ENCODE data around the gene PPP2R2C.

Gene PPP2R2C

DNA sequence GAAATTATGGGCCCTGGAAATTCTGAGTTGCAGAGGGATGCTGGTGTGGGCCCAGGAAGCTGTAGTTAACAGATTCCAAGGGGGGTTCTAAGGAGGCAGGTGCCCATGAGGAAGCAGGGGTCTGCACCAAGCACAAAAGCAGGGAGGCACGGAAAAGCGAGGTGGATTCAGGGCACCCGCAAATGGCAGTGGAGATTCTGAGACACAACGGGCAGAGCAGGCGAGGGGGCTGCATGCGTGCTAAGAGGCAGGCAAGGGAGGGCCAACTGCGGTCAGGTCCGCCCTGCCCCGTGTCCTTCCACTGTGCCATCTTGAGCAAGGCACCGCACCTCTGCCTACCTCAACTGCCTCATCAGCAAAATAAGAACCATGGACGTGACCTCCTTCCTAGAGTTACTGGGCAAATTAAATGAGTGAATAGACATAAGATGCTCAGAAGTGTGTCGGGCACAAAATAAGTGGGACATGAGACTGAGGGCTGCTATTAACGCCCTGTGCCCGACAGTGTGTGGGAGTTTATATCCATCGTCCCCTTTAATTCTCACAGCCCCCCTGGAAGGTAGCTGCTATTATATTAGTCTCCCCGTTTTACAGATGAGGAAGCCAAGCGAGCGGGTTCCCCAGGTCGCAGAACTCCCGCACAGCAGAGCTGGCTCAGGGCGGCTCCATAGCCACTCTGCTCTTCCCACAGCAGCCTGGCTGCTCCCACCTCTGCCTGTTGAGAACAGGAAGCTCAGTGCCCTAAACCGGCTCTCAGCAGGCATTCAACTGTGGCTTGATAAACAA is 67.6 kb downstream of the PPP2R2C start:
- DNase-seq (ENCODE audit: low spot score) = no peak
- no peak for TF ChIP-seq CTCF (IDR thresholded peaks at IDR 0.05; ENCODE audit: extremely low read depth, missing control alignments)

DNA sequence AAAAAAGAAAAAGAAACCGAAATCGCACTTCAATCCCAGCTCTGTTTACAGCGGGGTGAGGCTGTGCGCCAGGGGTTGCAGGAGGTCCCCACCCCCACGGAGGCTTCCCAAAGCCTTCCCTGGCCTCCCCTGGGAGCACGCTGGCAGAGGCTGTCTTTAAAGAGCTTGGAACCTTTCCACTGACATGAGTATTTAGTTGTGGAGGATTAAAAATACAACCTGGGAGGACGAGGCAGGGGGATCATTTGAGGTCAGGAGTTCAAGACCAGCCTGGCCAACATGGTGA is 69.1 kb downstream of the PPP2R2C start:
- no peak for TF ChIP-seq CTCF (IDR thresholded peaks at IDR 0.05; ENCODE audit: extremely low read depth, missing control alignments)
- DNase-seq (ENCODE audit: low spot score) = no peak

DNA sequence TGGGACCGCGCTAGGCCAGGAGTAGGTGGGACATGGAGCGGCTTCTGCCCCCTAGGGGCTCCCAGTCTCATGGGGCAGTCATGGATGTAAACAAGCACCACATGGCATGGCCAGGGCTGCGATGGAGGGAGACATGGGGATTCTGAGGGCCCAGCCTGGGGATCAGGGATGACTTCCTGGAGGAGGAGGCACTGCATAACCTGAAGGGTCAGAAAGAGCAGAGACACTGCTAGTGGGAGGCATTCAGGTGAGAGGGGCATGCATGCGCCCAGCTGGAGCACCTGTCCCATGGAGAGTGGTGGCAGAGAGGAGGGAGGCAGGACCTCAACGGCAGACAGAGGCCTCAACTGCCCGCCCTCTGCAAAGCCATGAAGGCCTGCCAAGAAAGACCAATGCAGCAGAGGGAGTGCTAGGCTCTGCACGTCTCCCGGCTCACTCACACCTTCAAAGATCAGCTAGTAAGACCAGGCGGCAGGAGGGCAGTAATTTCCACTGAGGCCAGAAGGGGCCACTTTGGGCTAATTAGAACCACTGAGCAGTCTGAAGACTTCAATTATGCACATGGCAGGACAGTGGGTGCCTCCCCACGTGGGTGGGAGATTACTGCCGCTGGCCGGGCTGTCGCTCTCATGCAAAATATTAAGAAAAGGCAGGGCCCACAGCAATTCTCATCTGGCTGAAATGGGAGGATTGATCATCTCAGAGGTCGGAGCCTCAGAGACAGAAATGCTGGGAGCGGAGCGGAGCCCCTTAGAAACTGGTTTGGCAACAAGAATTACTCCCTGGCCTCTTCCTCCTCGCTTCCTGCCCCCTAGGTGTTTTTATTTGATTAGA is 69.6 kb downstream of the PPP2R2C start:
- no peak for TF ChIP-seq CTCF (IDR thresholded peaks at IDR 0.05; ENCODE audit: extremely low read depth, missing control alignments)
- DNase-seq (ENCODE audit: low spot score) = no peak

GRCh38 chr4:6401797-6402196 is 70.6 kb downstream of the PPP2R2C start:
- no peak for DNase-seq (ENCODE audit: low spot score)
- no peak for TF ChIP-seq CTCF (IDR thresholded peaks at IDR 0.05; ENCODE audit: extremely low read depth, missing control alignments)

- no peak for TF ChIP-seq CTCF (IDR thresholded peaks at IDR 0.05; ENCODE audit: extremely low read depth, missing control alignments)
These were observed 75.6 kb downstream of the PPP2R2C start for GRCh38 chr4:6396696-6397236.

GRCh38 chr4:6395466-6396228 is 76.8 kb downstream of the PPP2R2C start:
- no peak for TF ChIP-seq CTCF (IDR thresholded peaks at IDR 0.05; ENCODE audit: extremely low read depth, missing control alignments)
- no peak for DNase-seq (ENCODE audit: low spot score)

More at GRCh38 chr4:6396696-6397236, 75.6 kb downstream of the PPP2R2C start:
- no peak for DNase-seq (ENCODE audit: low spot score)

Measured in GM20000 (cell line).